Activated CD8-positive, alpha-beta T cell treated with anti-CD3 and anti-CD28 coated beads, Interleukin-2, amount 10 ng/mL, durations not matched to agents 7 days and 5 days (primary cell): ENCODE measurements around the gene TMEM176A. TPM values are rescaled to one million over a fixed set of nuclear protein-coding genes. Genes with fewer than 3 reads are reported as not detected.

Source experiments
- ATAC-seq: fragments of 150-1000 bp; cut with Tn5 transposase; one replicate; pipeline ENCODE4 v1.10.0; 2021; ENCODE audit warnings: moderate library complexity
- CTCF ChIA-PET: fragments of 350-600 bp; sonication (Branson Sonifier 250); formaldehyde crosslinking; loops from one replicate; lab custom pipeline; 2021; ENCODE audit warnings: antibody characterized with exemption; lab: Charles Lee
- POLR2A ChIA-PET: fragments of 350-600 bp; sonication (Branson Sonifier 250); formaldehyde crosslinking; loops from one replicate; lab custom pipeline; 2021; ENCODE audit warnings: antibody characterized with exemption; lab: Charles Lee
- DNase-seq: peaks from one replicate; pipeline ENCODE4 v3.0.0-alpha.2; 2020
- H3K27ac Mint-ChIP-seq: one replicate; pipeline ENCODE4 v1.8.0; 2021; ENCODE audit warnings: mild to moderate bottlenecking, mixed read lengths
- H3K27me3 Mint-ChIP-seq: one replicate; pipeline ENCODE4 v1.8.0; 2021; ENCODE audit warnings: low read depth, mixed read lengths
- H3K36me3 Mint-ChIP-seq: one replicate; pipeline ENCODE4 v1.8.0; 2021; ENCODE audit warnings: low read depth, mixed read lengths
- H3K4me1 Mint-ChIP-seq: one replicate; pipeline ENCODE4 v1.8.0; 2021; ENCODE audit warnings: low read depth, mixed read lengths
- H3K4me3 Mint-ChIP-seq: one replicate; pipeline ENCODE4 v1.8.0; 2021; ENCODE audit warnings: mild to moderate bottlenecking, mixed read lengths
- H3K9me3 Mint-ChIP-seq: one replicate; pipeline ENCODE4 v1.8.0; 2022; ENCODE audit warnings: mixed read lengths; ENCODE audit not compliant: insufficient read depth
- total RNA-seq, 2 experiments: library from RNA; stranded (reverse); gene quantifications; one replicate each; pipeline ENCODE4 v1.2.3, GENCODE V29; 2021

The TMEM176A gene
- total RNA-seq, 2 experiments from 2014 or later = not detected

DNA sequence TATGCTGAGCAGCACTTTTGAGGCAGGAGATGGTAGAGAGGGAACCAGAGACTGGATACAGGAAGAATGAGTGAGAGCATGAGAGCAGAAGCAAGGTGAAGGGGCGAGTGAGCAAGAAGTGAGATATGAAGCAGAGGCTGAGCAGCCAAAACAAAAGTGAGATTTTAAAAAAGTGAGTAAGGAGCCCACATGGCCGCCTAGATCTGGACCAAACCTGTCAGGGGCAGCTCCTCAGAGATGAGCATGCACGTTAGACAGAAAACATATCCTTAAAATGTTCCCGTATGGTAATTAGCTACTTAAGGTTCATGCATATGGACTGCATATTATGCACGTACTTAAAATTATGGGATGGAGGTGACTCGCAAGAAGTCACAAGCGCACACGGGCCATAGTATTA lies 22.5 kb downstream of the TMEM176A start:
- ChIA-PET CTCF (no interaction called here), POLR2A (no interaction called here)
- H3K4me3 Mint-ChIP-seq = no peak overlapping the region
- ATAC-seq (no peak), DNase-seq (no peak)
- H3K36me3 Mint-ChIP-seq = no peaks in the 10 kb centered on the region
- H3K4me1 Mint-ChIP-seq = no peaks in the 10 kb centered on the region
- H3K9me3 Mint-ChIP-seq = no peaks in the 10 kb centered on the region
- H3K27me3 Mint-ChIP-seq = peaks cover 36% of the 10 kb centered on the region
- no peak overlapping the region for H3K27ac Mint-ChIP-seq

DNA sequence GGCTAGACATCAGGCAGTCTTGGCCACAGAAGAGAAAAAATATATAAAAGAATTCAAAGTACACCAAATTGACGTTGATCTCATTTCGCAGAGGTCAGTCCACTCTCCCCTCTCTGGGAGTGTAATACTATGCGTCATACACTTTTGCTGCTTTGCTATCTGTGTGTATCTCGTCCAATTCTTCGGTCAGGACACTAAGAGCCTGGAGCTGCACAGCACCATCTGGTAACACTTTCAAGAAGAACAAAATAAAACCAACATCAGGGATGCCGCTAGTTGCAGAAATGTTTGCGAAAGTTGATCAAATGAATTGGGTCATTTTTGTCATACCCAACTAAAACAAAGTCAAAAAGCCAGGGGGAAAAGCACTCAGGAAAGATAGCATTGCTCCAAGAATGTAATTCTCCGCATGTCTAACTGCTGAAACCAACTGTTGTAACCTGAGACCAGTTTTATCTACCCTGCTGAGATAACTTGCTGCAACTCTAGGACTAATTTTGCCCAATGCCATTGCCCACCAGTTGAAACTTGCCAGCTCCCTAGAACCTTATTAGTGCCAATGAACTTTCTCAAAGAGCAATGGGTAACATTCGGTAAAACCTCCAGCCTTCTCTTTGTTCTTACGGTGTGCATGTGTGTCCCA lies 23.0 kb downstream of the TMEM176A start:
- CTCF ChIA-PET = no interaction called here

GRCh38 chr7:150824379-150825177 lies 24.0 kb downstream of the TMEM176A start:
- POLR2A ChIA-PET = no interaction called here
- Mint-ChIP-seq H3K4me1 (no peaks in the 10 kb centered on the region), H3K9me3 (no peaks in the 10 kb centered on the region), H3K27me3 (peaks cover 37% of the 10 kb centered on the region), H3K27ac (no peak overlapping the region), H3K4me3 (no peak overlapping the region), H3K36me3 (no peaks in the 10 kb centered on the region)
- CTCF ChIA-PET = no interaction called here
- DNase-seq (no peak), ATAC-seq (no peak)

More for the DNA sequence above, 23.0 kb downstream of the TMEM176A start:
- POLR2A ChIA-PET = no interaction called here
- Mint-ChIP-seq H3K27ac (no peak overlapping the region), H3K4me3 (no peak overlapping the region), H3K4me1 (no peaks in the 10 kb centered on the region), H3K27me3 (peaks cover 36% of the 10 kb centered on the region), H3K9me3 (no peaks in the 10 kb centered on the region), H3K36me3 (no peaks in the 10 kb centered on the region)
- ATAC-seq = no peak
- no peak for DNase-seq

DNA sequence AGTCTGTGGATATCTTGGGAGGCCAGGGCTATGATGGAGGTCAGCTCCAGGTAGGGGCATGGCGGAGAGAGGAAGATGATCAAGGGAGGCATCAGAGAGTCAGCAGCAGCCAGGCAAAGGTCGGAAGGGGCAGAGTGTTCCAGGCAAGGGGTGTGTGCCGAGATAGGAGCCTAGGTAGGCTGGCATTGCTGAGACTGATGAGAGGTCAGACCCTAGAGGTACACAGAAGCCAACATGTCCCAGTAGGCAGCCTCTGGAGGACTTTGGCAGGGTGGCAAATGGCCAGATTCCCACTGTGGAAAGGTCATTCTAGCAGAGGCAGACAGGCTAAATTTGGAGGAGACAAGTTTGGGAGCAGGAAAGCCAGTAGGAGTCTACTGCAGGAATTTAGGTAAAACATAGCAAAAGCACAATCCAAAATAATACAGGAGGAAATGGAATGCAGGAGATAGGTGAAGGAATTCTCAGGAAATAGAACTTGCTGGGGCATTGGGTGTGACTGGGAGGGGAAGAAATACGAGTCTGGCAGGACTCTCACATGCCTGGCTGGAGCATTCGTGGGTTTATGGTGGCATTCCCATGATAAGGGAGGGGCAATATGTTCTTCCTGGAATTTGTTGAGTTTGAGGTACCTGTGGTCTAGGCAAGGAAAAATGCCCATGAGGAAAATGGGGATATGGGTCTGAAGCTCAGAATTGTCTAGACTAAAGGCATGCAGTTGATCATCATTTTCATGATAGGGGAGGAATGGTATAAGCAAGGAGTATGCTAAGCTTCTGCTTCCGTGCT lies 25.7 kb downstream of the TMEM176A start:
- H3K27ac Mint-ChIP-seq = no peak overlapping the region
- H3K27me3 Mint-ChIP-seq = peaks cover 49% of the 10 kb centered on the region
- ATAC-seq (no peak), DNase-seq (no peak)
- no peaks in the 10 kb centered on the region for H3K9me3 Mint-ChIP-seq
- no peaks in the 10 kb centered on the region for H3K36me3 Mint-ChIP-seq
- no peak overlapping the region for H3K4me3 Mint-ChIP-seq
- no peaks in the 10 kb centered on the region for H3K4me1 Mint-ChIP-seq
- ChIA-PET CTCF (no interaction called here), POLR2A (no interaction called here)

DNA sequence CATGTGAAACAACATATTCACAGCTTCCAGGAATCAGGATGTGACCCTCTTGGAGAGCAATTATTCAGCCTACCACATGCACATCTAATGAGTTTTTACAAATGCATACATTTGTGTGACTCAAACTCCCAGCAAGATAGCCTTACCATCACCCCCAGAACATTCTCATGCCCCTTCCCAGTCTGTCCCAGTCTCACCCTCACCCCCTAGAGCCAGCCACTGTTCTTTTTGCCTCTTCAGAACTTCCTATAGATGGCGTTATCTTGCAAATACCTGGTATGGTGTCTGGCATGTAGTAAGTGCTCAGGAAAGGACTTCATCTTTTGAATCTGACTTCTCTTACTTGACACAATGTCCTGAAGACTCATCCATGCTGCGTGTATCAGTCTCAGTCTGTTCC lies 27.8 kb downstream of the TMEM176A start:
- Mint-ChIP-seq H3K27ac (no peak overlapping the region), H3K4me1 (no peaks in the 10 kb centered on the region), H3K27me3 (peaks cover 42% of the 10 kb centered on the region), H3K9me3 (no peaks in the 10 kb centered on the region), H3K36me3 (no peaks in the 10 kb centered on the region), H3K4me3 (no peak overlapping the region)
- DNase-seq = no peak
- ChIA-PET CTCF (no interaction called here), POLR2A (no interaction called here)
- no peak for ATAC-seq

- ATAC-seq (no peak), DNase-seq (no peak)
- Mint-ChIP-seq H3K9me3 (no peaks in the 10 kb centered on the region), H3K27me3 (peaks cover 48% of the 10 kb centered on the region), H3K4me3 (no peak overlapping the region), H3K36me3 (no peaks in the 10 kb centered on the region), H3K4me1 (no peaks in the 10 kb centered on the region), H3K27ac (no peak overlapping the region)
- CTCF ChIA-PET = no interaction called here
- POLR2A ChIA-PET = no interaction called here
Measured at GRCh38 chr7:150829426-150829825, 28.9 kb downstream of the TMEM176A start.

- Mint-ChIP-seq H3K27ac (no peak overlapping the region), H3K27me3 (peaks cover 49% of the 10 kb centered on the region), H3K4me1 (no peaks in the 10 kb centered on the region), H3K9me3 (no peaks in the 10 kb centered on the region), H3K36me3 (no peaks in the 10 kb centered on the region), H3K4me3 (no peak overlapping the region)
- ChIA-PET CTCF (no interaction called here), POLR2A (no interaction called here)
- no peak for ATAC-seq
- no peak for DNase-seq
Measured at GRCh38 chr7:150830937-150831336, 30.4 kb downstream of the TMEM176A start.

GRCh38 chr7:150831851-150832250 lies 31.3 kb downstream of the TMEM176A start:
- Mint-ChIP-seq H3K9me3 (no peaks in the 10 kb centered on the region), H3K27ac (no peak overlapping the region), H3K4me1 (no peaks in the 10 kb centered on the region), H3K36me3 (no peaks in the 10 kb centered on the region), H3K4me3 (no peak overlapping the region), H3K27me3 (peaks cover 42% of the 10 kb centered on the region)
- CTCF ChIA-PET = interaction anchor here (0.5 to 1.2 kb wide), 2 partner anchors 45 to 1122 kb away, joined by 3 to 4 read pairs; no protein-coding TSS in a partner anchor
- DNase-seq = no peak
- POLR2A ChIA-PET = no interaction called here
- no peak for ATAC-seq

DNA sequence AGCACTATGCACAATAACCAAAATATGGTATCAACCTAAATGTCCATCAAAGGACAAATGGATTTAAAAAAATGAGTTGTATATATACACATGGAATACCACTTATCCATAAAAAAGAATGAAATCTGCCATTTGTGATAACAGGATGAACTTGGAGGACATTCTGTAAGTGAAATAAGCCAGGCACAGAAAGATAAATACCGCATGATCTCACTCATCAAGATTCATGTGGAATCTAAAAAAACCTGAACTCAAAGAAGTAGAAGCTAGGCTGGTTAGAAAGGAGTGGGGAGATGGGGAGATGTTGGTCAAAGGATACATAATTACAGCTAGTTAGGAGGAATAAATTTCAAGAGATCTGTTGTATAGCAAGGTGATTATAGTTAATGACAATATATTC lies 34.5 kb downstream of the TMEM176A start:
- Mint-ChIP-seq H3K9me3 (no peaks in the 10 kb centered on the region), H3K27ac (no peak overlapping the region), H3K4me3 (no peak overlapping the region), H3K27me3 (peaks cover 33% of the 10 kb centered on the region), H3K4me1 (no peaks in the 10 kb centered on the region), H3K36me3 (no peaks in the 10 kb centered on the region)
- no peak for DNase-seq
- no peak for ATAC-seq
- POLR2A ChIA-PET = no interaction called here
- CTCF ChIA-PET = no interaction called here

GRCh38 chr7:150835702-150836280 lies 35.2 kb downstream of the TMEM176A start:
- Mint-ChIP-seq H3K27ac (no peak overlapping the region), H3K27me3 (peaks cover 26% of the 10 kb centered on the region), H3K4me3 (no peak overlapping the region), H3K36me3 (no peaks in the 10 kb centered on the region), H3K9me3 (no peaks in the 10 kb centered on the region), H3K4me1 (no peaks in the 10 kb centered on the region)
- DNase-seq (no peak), ATAC-seq (no peak)
- POLR2A ChIA-PET = no interaction called here
- CTCF ChIA-PET = interaction anchor here (0.6 to 1.5 kb wide), 3 partner anchors 31 to 63 kb away, joined by 3 to 6 read pairs (median 3); no protein-coding TSS in a partner anchor

- ChIA-PET POLR2A (no interaction called here), CTCF (no interaction called here)
- Mint-ChIP-seq H3K9me3 (no peaks in the 10 kb centered on the region), H3K4me3 (no peak overlapping the region), H3K27me3 (peaks cover 15% of the 10 kb centered on the region), H3K36me3 (no peaks in the 10 kb centered on the region), H3K27ac (no peak overlapping the region), H3K4me1 (no peaks in the 10 kb centered on the region)
- ATAC-seq (no peak), DNase-seq (no peak)
Measured at GRCh38 chr7:150838965-150839650, 38.5 kb downstream of the TMEM176A start.
